Neutrophil (primary cell): ENCODE data around the gene NTM.

ENCODE experiments used
- H3K27ac ChIP-seq: fragments of 200-600 bp; sonication (generic); 2 replicates; pipeline ENCODE4 v1.5.1; 2016; ENCODE audit warnings: mild to moderate bottlenecking, moderate library complexity
- H3K27me3 ChIP-seq: fragments of 200-600 bp; sonication (generic); 2 replicates; pipeline ENCODE4 v1.6.0; 2016; ENCODE audit warnings: mild to moderate bottlenecking
- H3K36me3 ChIP-seq: fragments of 200-600 bp; sonication (generic); 2 replicates; pipeline ENCODE4 v1.5.1; 2017
- H3K4me1 ChIP-seq, 2 experiments: fragments of 200-600 bp in 1 of 2; sonication (generic) in 1 of 2; 1 replicate in 1 of 2; 2 replicates in 1 of 2; pipeline versions ENCODE4 v1.5.1 to v1.6.1; 2013 to 2016; ENCODE audit warnings: low read depth in 1 of 2, low read length in 1 of 2, mild to moderate bottlenecking in 1 of 2, moderate library complexity in 1 of 2; ENCODE audit not compliant: control insufficient read depth in 1 of 2, insufficient read depth in 1 of 2
- H3K4me3 ChIP-seq, 2 experiments: fragments of 200-600 bp in 1 of 2; sonication (generic) in 1 of 2; 1 replicate in 1 of 2; 2 replicates in 1 of 2; pipeline ENCODE4 v1.5.1; 2013 to 2016; ENCODE audit warnings: low read depth in 1 of 2, low read length in 1 of 2, mild to moderate bottlenecking in 1 of 2, moderate library complexity in 1 of 2
- H3K9me3 ChIP-seq: fragments of 200-600 bp; sonication (generic); 2 replicates; pipeline ENCODE4 v1.5.1; 2016
- TF ChIP-seq, protein P1 (sequence below): fragments of 200-600 bp; sonication (generic); IDR thresholded peaks from 2 replicates; pipeline ENCODE4 v1.5.1; 2016; ENCODE audit warnings: antibody characterized with exemption

Gene NTM

DNA sequence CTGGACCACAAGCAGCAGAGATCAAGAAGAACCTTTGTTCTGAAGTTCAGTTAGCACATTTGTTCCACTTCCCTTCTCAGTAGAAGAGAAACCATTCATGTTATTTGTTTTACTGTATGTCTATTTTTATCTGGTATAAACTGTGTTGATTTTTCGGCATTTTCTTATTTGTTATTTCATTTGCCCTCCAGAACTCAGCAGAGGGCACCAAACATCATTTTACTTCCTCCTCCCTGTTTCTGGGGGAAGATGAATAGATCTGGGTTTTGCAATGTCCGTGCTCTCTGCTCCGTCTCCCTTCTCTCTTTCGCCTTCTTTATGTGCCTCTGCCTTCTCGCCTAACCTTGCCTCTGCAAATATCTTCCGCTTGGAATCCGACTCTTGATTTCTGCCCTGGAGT lies 366.9 kb downstream of the NTM start:
- TF ChIP-seq, protein P1, sequence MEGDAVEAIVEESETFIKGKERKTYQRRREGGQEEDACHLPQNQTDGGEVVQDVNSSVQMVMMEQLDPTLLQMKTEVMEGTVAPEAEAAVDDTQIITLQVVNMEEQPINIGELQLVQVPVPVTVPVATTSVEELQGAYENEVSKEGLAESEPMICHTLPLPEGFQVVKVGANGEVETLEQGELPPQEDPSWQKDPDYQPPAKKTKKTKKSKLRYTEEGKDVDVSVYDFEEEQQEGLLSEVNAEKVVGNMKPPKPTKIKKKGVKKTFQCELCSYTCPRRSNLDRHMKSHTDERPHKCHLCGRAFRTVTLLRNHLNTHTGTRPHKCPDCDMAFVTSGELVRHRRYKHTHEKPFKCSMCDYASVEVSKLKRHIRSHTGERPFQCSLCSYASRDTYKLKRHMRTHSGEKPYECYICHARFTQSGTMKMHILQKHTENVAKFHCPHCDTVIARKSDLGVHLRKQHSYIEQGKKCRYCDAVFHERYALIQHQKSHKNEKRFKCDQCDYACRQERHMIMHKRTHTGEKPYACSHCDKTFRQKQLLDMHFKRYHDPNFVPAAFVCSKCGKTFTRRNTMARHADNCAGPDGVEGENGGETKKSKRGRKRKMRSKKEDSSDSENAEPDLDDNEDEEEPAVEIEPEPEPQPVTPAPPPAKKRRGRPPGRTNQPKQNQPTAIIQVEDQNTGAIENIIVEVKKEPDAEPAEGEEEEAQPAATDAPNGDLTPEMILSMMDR, result no peak

GRCh38 chr11:131739243-131739882 lies 368.9 kb downstream of the NTM start:
- TF ChIP-seq, protein P1, result no peak
- H3K27ac ChIP-seq, result no peak overlapping the region
- H3K27me3 ChIP-seq, result peaks cover 14% of the 10 kb centered on the region
- H3K4me1 ChIP-seq, result no peaks in the 10 kb centered on the region
- H3K9me3 ChIP-seq, result no peaks in the 10 kb centered on the region
- H3K4me3 ChIP-seq, result no peak overlapping the region
- H3K36me3 ChIP-seq, result no peaks in the 10 kb centered on the region

More for the DNA sequence above, 366.9 kb downstream of the NTM start:
- H3K36me3 ChIP-seq, result no peaks in the 10 kb centered on the region
- peaks cover 8% of the 10 kb centered on the region for H3K27me3 ChIP-seq
- H3K4me1 ChIP-seq, result no peaks in the 10 kb centered on the region
- no peaks in the 10 kb centered on the region for H3K9me3 ChIP-seq
- no peak overlapping the region for H3K27ac ChIP-seq
- no peak overlapping the region for H3K4me3 ChIP-seq

- Histone ChIP-seq H3K4me1 (no peaks in the 10 kb centered on the region), H3K27me3 (peaks cover 18% of the 10 kb centered on the region), H3K36me3 (no peaks in the 10 kb centered on the region), H3K27ac (no peak overlapping the region), H3K9me3 (no peaks in the 10 kb centered on the region), H3K4me3 (no peak overlapping the region)
- TF ChIP-seq, protein P1, result no peak
Measured at GRCh38 chr11:131744847-131745246, 374.4 kb downstream of the NTM start.

DNA sequence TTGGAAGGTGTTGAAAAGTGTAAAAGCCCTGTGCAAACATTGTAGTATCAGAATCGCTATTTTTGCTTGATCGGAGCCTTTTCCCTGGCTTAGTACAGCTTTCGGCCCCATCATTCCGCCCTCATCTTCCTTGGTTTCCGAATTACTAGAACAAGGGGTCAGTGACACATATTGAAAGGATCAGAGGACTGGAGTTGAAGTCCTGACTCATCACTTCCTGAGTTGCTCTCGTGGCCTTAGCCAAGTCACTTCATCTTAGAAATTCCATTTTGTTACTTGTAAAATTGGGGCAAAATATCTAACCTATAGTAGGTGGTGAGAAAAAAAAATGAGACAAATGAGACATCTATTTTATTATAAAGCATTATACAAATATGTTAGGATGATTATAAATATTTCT lies 375.0 kb downstream of the NTM start:
- no peaks in the 10 kb centered on the region for H3K4me1 ChIP-seq
- H3K4me3 ChIP-seq, result no peak overlapping the region
- no peaks in the 10 kb centered on the region for H3K9me3 ChIP-seq
- H3K27me3 ChIP-seq, result peaks cover 18% of the 10 kb centered on the region
- TF ChIP-seq, protein P1, result no peak
- no peaks in the 10 kb centered on the region for H3K36me3 ChIP-seq
- no peak overlapping the region for H3K27ac ChIP-seq

DNA sequence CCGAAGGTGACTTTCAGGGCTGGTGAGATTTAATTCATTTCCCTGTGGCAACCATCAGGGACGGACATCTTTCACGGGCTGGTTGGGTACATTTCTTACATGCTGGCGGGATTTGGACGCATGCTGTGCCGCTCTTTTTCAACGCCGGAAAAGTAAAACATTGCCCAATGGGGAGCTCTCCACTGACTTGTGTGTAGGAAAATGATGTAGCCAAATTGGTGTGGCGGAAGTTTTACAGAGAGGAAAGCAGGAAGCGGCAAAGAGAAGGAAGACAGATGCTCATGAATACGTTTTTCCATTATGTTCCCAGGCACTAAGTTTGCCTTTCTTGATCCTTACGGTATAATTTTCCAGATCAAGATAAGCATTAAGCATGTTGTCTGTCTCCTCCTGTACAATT lies 375.8 kb downstream of the NTM start:
- Histone ChIP-seq H3K27me3 (peaks cover 11% of the 10 kb centered on the region), H3K9me3 (no peaks in the 10 kb centered on the region), H3K4me3 (no peak overlapping the region), H3K27ac (no peak overlapping the region), H3K36me3 (no peaks in the 10 kb centered on the region), H3K4me1 (no peaks in the 10 kb centered on the region)
- TF ChIP-seq, protein P1, result no peak
